ENCODE results near the gene DYRK1B.
A peak's percentile ranks its signal among the peaks of the same experiment; 100 is the strongest.

DYRK1B gene

DNA sequence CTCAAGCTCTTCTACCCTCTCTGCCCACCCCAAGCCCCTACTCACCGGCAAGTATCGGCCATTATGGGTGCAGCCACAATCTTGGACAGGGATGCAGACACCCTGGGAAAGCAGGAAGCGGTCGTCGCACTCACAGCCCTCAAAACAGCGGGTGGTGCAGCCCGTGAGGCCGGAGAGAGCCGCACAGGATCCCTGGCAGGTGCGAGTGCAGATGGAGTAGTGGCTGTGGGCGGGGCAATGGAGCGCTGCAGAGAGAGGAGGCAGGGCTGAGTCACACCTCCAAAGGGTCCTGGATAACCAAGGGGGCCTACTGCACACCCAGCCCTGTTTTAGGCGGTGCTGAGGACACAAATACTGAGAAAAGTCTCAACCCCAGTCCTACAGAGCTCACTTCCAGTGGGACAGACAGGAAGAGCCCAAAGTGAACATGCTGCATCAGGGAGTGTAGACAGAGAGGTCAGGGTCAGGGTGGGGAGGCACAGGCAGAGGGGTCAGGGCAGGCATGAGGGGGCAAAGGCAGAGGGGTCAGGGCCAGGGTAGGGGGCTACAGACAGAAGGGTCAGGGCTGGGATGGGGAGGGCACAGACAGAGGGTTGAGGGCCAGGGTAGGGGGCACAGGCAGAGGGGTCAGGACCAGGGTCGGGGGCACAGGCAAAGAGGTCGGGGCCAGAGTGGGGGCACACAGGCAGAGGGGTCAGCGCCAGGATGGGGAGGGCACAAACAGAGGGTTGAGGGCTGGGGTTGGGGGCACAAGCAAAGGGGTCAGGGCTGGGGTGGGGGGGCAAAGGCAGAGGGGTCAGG is 36.4 kb upstream of the DYRK1B start:
- no peak overlapping the region for H3K27ac Mint-ChIP-seq
- no peaks in the 10 kb centered on the region for H3K9me3 Mint-ChIP-seq (ENCODE audit: low read depth)
- H3K36me3 Mint-ChIP-seq, result no peaks in the 10 kb centered on the region
- H3K27me3 Mint-ChIP-seq, result no peaks in the 10 kb centered on the region
- no peaks in the 10 kb centered on the region for H3K4me1 Mint-ChIP-seq (ENCODE audit: low read depth)
- H3K4me3 Mint-ChIP-seq, result no peak overlapping the region

DNA sequence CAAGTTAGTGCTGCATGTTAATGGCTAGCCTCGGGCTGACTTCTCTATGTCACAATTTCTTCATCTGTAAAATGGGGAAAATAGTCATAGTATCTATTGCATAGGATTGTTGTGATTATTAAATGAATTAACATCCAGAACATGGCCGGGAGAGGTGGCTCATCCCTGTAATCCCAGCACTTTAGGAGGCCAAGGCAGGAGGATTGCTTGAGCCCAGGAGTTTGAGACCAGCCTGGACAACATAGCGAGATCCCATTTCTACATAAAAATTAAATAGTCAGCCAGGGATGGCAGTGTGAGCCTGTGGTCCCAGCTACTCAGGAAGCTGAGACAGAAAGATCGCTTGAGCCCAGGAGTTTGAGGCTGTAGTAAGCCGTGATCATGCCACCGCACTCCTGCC is 34.0 kb upstream of the DYRK1B start:
- no peaks in the 10 kb centered on the region for H3K9me3 Mint-ChIP-seq (ENCODE audit: low read depth)
- H3K27ac Mint-ChIP-seq, result no peak overlapping the region
- H3K36me3 Mint-ChIP-seq, result peaks cover 2% of the 10 kb centered on the region
- no peaks in the 10 kb centered on the region for H3K4me1 Mint-ChIP-seq (ENCODE audit: low read depth)
- no peak overlapping the region for H3K4me3 Mint-ChIP-seq
- H3K27me3 Mint-ChIP-seq, result no peaks in the 10 kb centered on the region

DNA sequence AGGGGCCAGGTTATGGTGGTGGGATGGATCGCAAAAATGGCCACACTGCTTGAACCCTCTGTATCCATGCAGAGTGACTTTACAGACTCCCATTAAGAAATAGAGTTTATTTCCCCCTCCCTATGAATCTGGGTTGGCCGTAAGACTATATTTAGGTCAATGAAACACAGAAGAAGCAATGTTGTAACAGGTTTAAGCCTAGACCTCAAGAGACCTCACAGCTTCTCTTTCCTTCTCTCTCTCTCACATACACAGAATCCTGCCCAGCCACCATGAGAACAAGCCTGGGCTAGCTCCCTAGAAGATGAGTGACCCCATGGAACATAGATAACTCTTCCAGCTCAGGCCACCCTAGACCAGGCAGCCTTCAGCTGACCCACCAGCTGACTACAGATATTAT is 33.2 kb upstream of the DYRK1B start:
- Mint-ChIP-seq H3K9me3 (ENCODE audit: low read depth) (no peaks in the 10 kb centered on the region), H3K27ac (no peak overlapping the region), H3K27me3 (no peaks in the 10 kb centered on the region), H3K4me3 (no peak overlapping the region), H3K4me1 (ENCODE audit: low read depth) (no peaks in the 10 kb centered on the region), H3K36me3 (peaks cover 2% of the 10 kb centered on the region)

GRCh38 chr19:39865953-39866352 is 32.0 kb upstream of the DYRK1B start:
- Mint-ChIP-seq H3K27ac (no peak overlapping the region), H3K4me1 (ENCODE audit: low read depth) (no peaks in the 10 kb centered on the region), H3K9me3 (ENCODE audit: low read depth) (no peaks in the 10 kb centered on the region), H3K36me3 (peaks cover 4% of the 10 kb centered on the region), H3K4me3 (no peak overlapping the region), H3K27me3 (no peaks in the 10 kb centered on the region)

- Mint-ChIP-seq H3K36me3 (peaks cover 4% of the 10 kb centered on the region), H3K9me3 (ENCODE audit: low read depth) (no peaks in the 10 kb centered on the region), H3K4me1 (ENCODE audit: low read depth) (no peaks in the 10 kb centered on the region), H3K27me3 (no peaks in the 10 kb centered on the region), H3K27ac (no peak overlapping the region), H3K4me3 (no peak overlapping the region)
Measured at GRCh38 chr19:39865186-39865585, 31.2 kb upstream of the DYRK1B start.

- no peaks in the 10 kb centered on the region for H3K4me1 Mint-ChIP-seq (ENCODE audit: low read depth)
- H3K4me3 Mint-ChIP-seq, result no peak overlapping the region
- no peaks in the 10 kb centered on the region for H3K9me3 Mint-ChIP-seq (ENCODE audit: low read depth)
- H3K27ac Mint-ChIP-seq, result no peak overlapping the region
- no peaks in the 10 kb centered on the region for H3K27me3 Mint-ChIP-seq
- H3K36me3 Mint-ChIP-seq, result peaks cover 4% of the 10 kb centered on the region
Measured at GRCh38 chr19:39864118-39864517, 30.2 kb upstream of the DYRK1B start.

GRCh38 chr19:39858541-39858940 is 24.6 kb upstream of the DYRK1B start:
- Mint-ChIP-seq H3K4me3 (no peak overlapping the region), H3K36me3 (peaks cover 4% of the 10 kb centered on the region), H3K9me3 (ENCODE audit: low read depth) (no peaks in the 10 kb centered on the region), H3K27me3 (peaks cover 3% of the 10 kb centered on the region), H3K4me1 (ENCODE audit: low read depth) (no peaks in the 10 kb centered on the region), H3K27ac (no peak overlapping the region)

- no peak overlapping the region for H3K27ac Mint-ChIP-seq
- no peaks in the 10 kb centered on the region for H3K9me3 Mint-ChIP-seq (ENCODE audit: low read depth)
- no peaks in the 10 kb centered on the region for H3K4me1 Mint-ChIP-seq (ENCODE audit: low read depth)
- no peaks in the 10 kb centered on the region for H3K36me3 Mint-ChIP-seq
- no peak overlapping the region for H3K4me3 Mint-ChIP-seq
- peaks cover 4% of the 10 kb centered on the region for H3K27me3 Mint-ChIP-seq
Measured at GRCh38 chr19:39852882-39853281, 18.9 kb upstream of the DYRK1B start.

DNA sequence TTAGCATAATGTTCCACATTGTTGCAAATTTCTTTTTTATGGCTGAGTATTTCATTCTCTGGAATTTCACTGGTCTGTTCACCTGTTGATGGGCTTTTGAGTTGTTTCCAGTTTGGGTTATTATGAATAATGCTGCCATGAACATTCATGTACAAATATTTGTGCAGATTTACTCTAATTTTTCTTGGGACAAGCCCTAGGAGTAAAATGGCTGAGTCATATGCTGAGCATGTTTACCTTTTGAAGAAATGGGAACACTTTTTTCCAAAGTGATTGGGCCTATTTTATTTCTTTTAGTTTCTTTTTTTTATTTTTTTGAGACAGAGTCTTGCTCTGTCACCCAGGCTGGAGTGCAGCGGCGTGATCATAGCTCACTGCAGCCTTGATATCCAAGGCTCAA is 16.9 kb upstream of the DYRK1B start:
- Mint-ChIP-seq H3K27ac (no peak overlapping the region), H3K4me3 (no peak overlapping the region), H3K9me3 (ENCODE audit: low read depth) (no peaks in the 10 kb centered on the region), H3K4me1 (ENCODE audit: low read depth) (peaks cover 9% of the 10 kb centered on the region), H3K27me3 (peaks cover 4% of the 10 kb centered on the region), H3K36me3 (no peaks in the 10 kb centered on the region)

GRCh38 chr19:39848392-39848791 is 14.4 kb upstream of the DYRK1B start:
- Mint-ChIP-seq H3K4me3 (no peak overlapping the region), H3K27me3 (peaks cover 2% of the 10 kb centered on the region), H3K4me1 (ENCODE audit: low read depth) (peaks cover 26% of the 10 kb centered on the region), H3K27ac (no peak overlapping the region), H3K9me3 (ENCODE audit: low read depth) (no peaks in the 10 kb centered on the region), H3K36me3 (peaks cover 11% of the 10 kb centered on the region)

- Mint-ChIP-seq H3K4me1 (ENCODE audit: low read depth) (peaks cover 34% of the 10 kb centered on the region), H3K4me3 (peak overlapping the region; percentile 5), H3K27me3 (peaks cover 2% of the 10 kb centered on the region), H3K27ac (no peak overlapping the region), H3K36me3 (peaks cover 11% of the 10 kb centered on the region), H3K9me3 (ENCODE audit: low read depth) (no peaks in the 10 kb centered on the region)
Measured at GRCh38 chr19:39847525-39847924, 13.6 kb upstream of the DYRK1B start.

- peak overlapping the region; percentile 97 for H3K27ac Mint-ChIP-seq
- peak overlapping the region; percentile 97 for H3K4me3 Mint-ChIP-seq
- H3K27me3 Mint-ChIP-seq, result peaks cover 2% of the 10 kb centered on the region
- peaks cover 11% of the 10 kb centered on the region for H3K36me3 Mint-ChIP-seq
- peaks cover 38% of the 10 kb centered on the region for H3K4me1 Mint-ChIP-seq (ENCODE audit: low read depth)
- H3K9me3 Mint-ChIP-seq (ENCODE audit: low read depth), result no peaks in the 10 kb centered on the region
Measured at GRCh38 chr19:39846678-39847486, 12.9 kb upstream of the DYRK1B start.

DNA sequence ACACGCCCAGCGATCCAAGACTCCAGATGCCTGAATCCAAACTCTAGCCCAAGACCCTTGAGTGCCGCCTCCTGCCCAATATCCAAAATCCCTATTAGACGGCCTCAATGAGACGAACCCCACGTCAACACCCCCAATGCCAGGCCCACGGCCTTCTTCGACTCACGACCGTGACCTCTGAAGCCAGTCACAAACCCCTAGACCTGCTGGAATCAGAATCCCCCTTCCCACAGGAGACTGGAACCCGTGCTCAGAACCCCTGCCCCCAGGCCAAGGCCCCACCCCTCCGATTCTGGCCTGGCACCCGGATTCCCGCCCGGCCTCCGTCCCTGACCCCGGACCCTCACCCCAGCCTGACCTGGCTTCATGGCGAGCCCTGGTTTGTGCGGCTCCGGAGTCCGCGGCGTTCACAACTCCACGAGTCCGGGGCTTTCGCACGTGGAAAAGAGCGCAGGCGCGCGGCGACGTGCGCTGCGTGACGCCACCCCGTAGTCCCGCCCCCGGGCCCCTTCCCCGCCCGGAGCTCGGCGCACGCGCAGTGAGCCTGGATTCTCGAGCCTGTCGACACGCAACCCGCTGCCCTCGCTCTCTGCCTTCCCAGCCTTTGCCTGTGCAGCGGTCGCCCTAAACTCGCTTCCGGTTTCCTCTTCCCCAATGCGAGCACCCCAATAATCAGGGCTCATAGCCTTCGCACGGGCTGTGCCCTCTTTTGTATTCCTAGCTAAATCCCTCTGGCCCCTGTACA is 12.1 kb upstream of the DYRK1B start, which contains the start of gene FBL:
Gene FBL (minus strand): TSS at position 447 of the 745 bp plus-strand sequence. CDS start 79 bp downstream, at position 368.
- Mint-ChIP-seq H3K9me3 (ENCODE audit: low read depth) (no peaks in the 10 kb centered on the region), H3K36me3 (peaks cover 11% of the 10 kb centered on the region), H3K4me1 (ENCODE audit: low read depth) (peaks cover 45% of the 10 kb centered on the region)

DNA sequence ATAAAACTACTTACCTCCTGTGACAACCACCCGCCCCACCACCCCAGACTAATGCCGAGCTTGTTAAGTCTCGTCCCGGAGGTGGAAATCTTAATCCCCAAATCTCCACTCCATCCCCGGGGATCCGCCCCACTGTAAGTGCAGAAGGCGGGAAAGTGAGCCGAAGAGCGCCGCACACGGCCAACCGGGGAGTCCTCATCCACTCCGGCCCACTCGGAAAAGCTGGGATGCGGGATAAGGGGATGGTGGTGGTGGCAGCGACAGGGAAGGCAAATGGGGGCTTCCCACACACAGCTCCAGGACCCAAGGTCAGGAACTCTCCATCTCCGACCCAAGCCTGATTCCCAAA is 11.6 kb upstream of the DYRK1B start:
- Mint-ChIP-seq H3K9me3 (ENCODE audit: low read depth) (no peaks in the 10 kb centered on the region), H3K36me3 (peaks cover 11% of the 10 kb centered on the region), H3K27ac (peak overlapping the region; percentile 97), H3K4me1 (ENCODE audit: low read depth) (peaks cover 47% of the 10 kb centered on the region), H3K4me3 (peak overlapping the region; percentile 97), H3K27me3 (no peaks in the 10 kb centered on the region)

More for the DNA sequence above, 12.1 kb upstream of the DYRK1B start, which contains the start of gene FBL:
- Mint-ChIP-seq H3K4me3 (peak within 1 kb of the TSS; percentile 97), H3K27ac (peak within 1 kb of the TSS; percentile 97), H3K27me3 (no peaks in the 10 kb centered on the region)

- H3K27me3 Mint-ChIP-seq, result no peaks in the 10 kb centered on the region
- no peaks in the 10 kb centered on the region for H3K9me3 Mint-ChIP-seq (ENCODE audit: low read depth)
- peak overlapping the region; percentile 97 for H3K4me3 Mint-ChIP-seq
- H3K4me1 Mint-ChIP-seq (ENCODE audit: low read depth), result peaks cover 47% of the 10 kb centered on the region
- peaks cover 11% of the 10 kb centered on the region for H3K36me3 Mint-ChIP-seq
- H3K27ac Mint-ChIP-seq, result peak overlapping the region; percentile 97
Measured at GRCh38 chr19:39845172-39845571, 11.2 kb upstream of the DYRK1B start.

Data from activated naive CD8-positive, alpha-beta T cell (primary cell).